Fibroblast of mammary gland (primary cell): ENCODE data around the gene KCTD21.

Experiments
- DNase-seq: peaks from one replicate; pipeline ENCODE4 v3.0.0-alpha.2; 2010; ENCODE audit warnings: low read depth
- H3K4me3 ChIP-seq: 2 replicates; pipeline ENCODE4 v1.5.1; 2011; ENCODE audit warnings: low read depth, mild to moderate bottlenecking, low read length, moderate library complexity; ENCODE audit not compliant: control insufficient read depth
- CTCF ChIP-seq: conservative IDR thresholded peaks from 2 replicates; pipeline ENCODE4 v1.5.1; 2011; ENCODE audit warnings: low read depth, low read length, inconsistent platforms; ENCODE audit not compliant: control insufficient read depth, insufficient read depth

The KCTD21 gene

DNA sequence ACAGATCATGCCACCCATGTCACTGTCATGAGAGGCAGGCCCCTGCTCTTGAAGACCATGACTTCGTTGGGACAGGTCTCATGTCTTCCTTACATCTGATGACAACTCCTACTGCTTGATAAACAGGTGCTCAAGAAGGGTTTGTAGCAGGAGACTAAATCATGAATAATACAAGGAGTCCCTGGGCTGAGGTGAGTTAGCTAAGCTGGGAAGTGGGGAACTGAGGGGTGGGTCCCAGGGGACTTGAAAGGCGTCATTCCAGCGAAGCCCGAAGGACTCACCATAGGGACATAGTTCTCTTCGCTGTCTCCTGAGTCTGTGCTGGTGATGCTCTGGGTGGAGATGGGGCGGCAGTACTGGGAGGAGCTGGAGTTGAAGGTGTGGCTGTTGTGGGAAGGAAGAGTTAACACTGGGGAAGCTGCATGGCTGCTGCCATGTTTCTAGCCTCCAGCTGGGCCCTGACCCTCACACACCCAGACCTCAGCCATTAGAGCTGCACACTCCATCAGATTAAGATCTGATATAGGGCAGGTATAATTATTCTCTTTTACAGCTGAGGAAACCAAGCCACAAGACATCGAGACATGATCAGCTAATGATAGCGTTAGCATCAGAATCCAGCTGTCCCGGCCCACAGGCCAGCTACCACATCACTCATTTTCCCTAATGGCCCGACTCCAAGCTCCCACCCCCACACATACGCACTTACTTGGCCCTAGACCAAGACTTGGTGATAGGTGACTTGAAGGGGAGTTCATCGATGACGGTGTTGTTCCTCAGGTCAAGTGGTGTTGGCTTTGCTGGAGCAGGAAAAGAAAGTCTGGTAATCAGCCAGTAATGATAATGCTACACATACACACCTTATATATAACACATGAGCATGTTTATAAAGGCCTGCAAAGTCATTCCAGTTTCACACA lies 33.2 kb upstream of the KCTD21 start:
- no peak overlapping the region for H3K4me3 ChIP-seq
- no peak for TF ChIP-seq CTCF
- peak; percentile 27 for DNase-seq

GRCh38 chr11:78220218-78221157 lies 32.1 kb upstream of the KCTD21 start:
- TF ChIP-seq CTCF: no peak
- no peak for DNase-seq
- H3K4me3 ChIP-seq: no peak overlapping the region

DNA sequence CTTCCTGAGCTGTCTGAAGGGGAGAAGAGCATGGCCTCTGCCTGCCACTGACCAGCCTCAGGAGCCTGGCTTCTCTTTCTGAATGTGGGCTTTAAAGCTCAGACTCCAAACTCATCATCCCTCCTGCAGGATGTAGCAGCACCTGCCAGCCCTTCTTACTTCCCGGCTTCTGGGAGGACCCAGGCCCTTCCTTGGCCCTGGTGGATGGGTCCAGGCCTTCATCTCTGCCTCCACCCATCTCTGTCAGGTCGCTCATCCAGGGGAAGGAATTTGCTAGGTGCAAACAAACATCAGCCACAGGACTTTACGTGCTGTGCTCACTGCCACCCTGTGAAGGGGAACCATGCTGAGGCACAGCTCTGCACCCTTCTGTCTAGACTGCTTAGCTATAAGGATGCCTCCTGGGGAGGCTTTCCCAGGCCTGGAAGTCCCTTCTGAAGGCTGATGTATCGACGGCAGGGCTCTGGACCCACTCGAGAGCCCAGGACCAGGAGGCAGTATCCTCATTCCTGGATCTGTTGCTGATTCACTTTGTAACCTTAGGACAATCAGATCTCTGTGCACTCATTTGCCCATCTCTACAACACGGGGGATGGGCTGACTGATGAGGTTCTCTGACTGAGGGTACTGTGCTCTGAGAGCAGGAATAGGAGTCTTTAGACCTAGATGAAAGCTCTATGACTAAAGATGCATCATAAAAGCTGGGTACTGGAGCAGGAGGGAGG lies 31.2 kb upstream of the KCTD21 start:
- H3K4me3 ChIP-seq: no peak overlapping the region
- DNase-seq: no peak
- TF ChIP-seq CTCF: no peak

GRCh38 chr11:78218707-78219492 lies 30.5 kb upstream of the KCTD21 start:
- DNase-seq: no peak
- no peak for TF ChIP-seq CTCF
- H3K4me3 ChIP-seq: no peak overlapping the region

- no peak for TF ChIP-seq CTCF
These were observed 29.5 kb upstream of the KCTD21 start for GRCh38 chr11:78217650-78218541.

More at GRCh38 chr11:78217650-78218541, 29.5 kb upstream of the KCTD21 start:
- no peak overlapping the region for H3K4me3 ChIP-seq
- no peak for DNase-seq
